ENCODE data around the gene PCBP3. TPM values are rescaled to one million over a fixed set of nuclear protein-coding genes. Genes with fewer than 3 reads are reported as not detected.
"Not testable (repeated sequence)": the region's sequence is repeated elsewhere in the genome, so short reads cannot be mapped to it uniquely, and the experiment has no call there.

Gene PCBP3
- 1 to 10 TPM in 1 of 2 experiments, under 1 TPM in 1; 0.86 to 1.2 TPM for total RNA-seq

- ChIA-PET CTCF (no interaction called here), POLR2A (no interaction called here)
These were observed at the start of gene PCBP3 for GRCh38 chr21:45643021-45643980. PCBP3 (plus strand) TSS chr21:45643725; CDS start chr21:45850086, 206,361 bp downstream.

- POLR2A ChIA-PET: no interaction called here
These were observed 48.6 kb upstream of the PCBP3 start for GRCh38 chr21:45594721-45595489.

GRCh38 chr21:45595574-45596295 lies 47.8 kb upstream of the PCBP3 start:
- POLR2A ChIA-PET: no interaction called here
- CTCF ChIA-PET: interaction anchor here (0.9 to 2.8 kb wide), 6 partner anchors 11 to 136 kb away, joined by 3 to 22 read pairs (median 4); no protein-coding TSS in a partner anchor

More at GRCh38 chr21:45594721-45595489, 48.6 kb upstream of the PCBP3 start:
- CTCF ChIA-PET: interaction anchor here (0.6 to 1.1 kb wide), 2 partner anchors 29 to 40 kb away, joined by 3 to 5 read pairs; no protein-coding TSS in a partner anchor

GRCh38 chr21:45596704-45597318 lies 46.7 kb upstream of the PCBP3 start:
- CTCF ChIA-PET: interaction anchor here (0.7 to 2.8 kb wide), 9 partner anchors 10 to 135 kb away, joined by 3 to 22 read pairs (median 3); no protein-coding TSS in a partner anchor
- POLR2A ChIA-PET: no interaction called here

GRCh38 chr21:45598109-45598508 lies 45.4 kb upstream of the PCBP3 start:
- ChIA-PET POLR2A (no interaction called here), CTCF (interaction anchor here (2.8 kb wide), 1 partner anchor 42 kb away, joined by 22 read pairs; no protein-coding TSS in a partner anchor)

- ChIA-PET POLR2A (no interaction called here), CTCF (interaction anchor here (2.8 kb wide), 1 partner anchor 42 kb away, joined by 22 read pairs; no protein-coding TSS in a partner anchor)
These were observed 44.9 kb upstream of the PCBP3 start for GRCh38 chr21:45598666-45599065.

GRCh38 chr21:45599146-45599581 lies 44.4 kb upstream of the PCBP3 start:
- POLR2A ChIA-PET: no interaction called here
- CTCF ChIA-PET: no interaction called here

GRCh38 chr21:45600248-45600647 lies 43.3 kb upstream of the PCBP3 start:
- ChIA-PET POLR2A (no interaction called here), CTCF (no interaction called here)

GRCh38 chr21:45601551-45601950 lies 42.0 kb upstream of the PCBP3 start:
- ChIA-PET CTCF (interaction anchor here (1.1 kb wide), 1 partner anchor 19 kb away, joined by 3 read pairs; no protein-coding TSS in a partner anchor), POLR2A (no interaction called here)

- CTCF ChIA-PET: interaction anchor here (1.1 kb wide), 1 partner anchor 19 kb away, joined by 3 read pairs; no protein-coding TSS in a partner anchor
- POLR2A ChIA-PET: no interaction called here
These were observed 41.4 kb upstream of the PCBP3 start for GRCh38 chr21:45602106-45602505.

- ChIA-PET CTCF (no interaction called here), POLR2A (no interaction called here)
These were observed 40.0 kb upstream of the PCBP3 start for GRCh38 chr21:45603481-45603880.

- CTCF ChIA-PET, POLR2A ChIA-PET: not testable (repeated sequence)
These were observed 38.8 kb upstream of the PCBP3 start for GRCh38 chr21:45604681-45605080.

GRCh38 chr21:45607021-45607908 lies 36.3 kb upstream of the PCBP3 start:
- ChIA-PET POLR2A (interaction anchor here (0.6 kb wide), 1 partner anchor 9 kb away, joined by 3 read pairs; no protein-coding TSS in a partner anchor), CTCF (no interaction called here)

GRCh38 chr21:45607909-45608295 lies 35.6 kb upstream of the PCBP3 start:
- POLR2A ChIA-PET: no interaction called here

GRCh38 chr21:45608747-45609470 lies 34.6 kb upstream of the PCBP3 start:
- CTCF ChIA-PET, POLR2A ChIA-PET: not testable (repeated sequence)

More at GRCh38 chr21:45607909-45608295, 35.6 kb upstream of the PCBP3 start:
- CTCF ChIA-PET: no interaction called here

- POLR2A ChIA-PET, CTCF ChIA-PET: not testable (repeated sequence)
These were observed 33.9 kb upstream of the PCBP3 start for GRCh38 chr21:45609616-45610015.

- ChIA-PET CTCF (no interaction called here), POLR2A (no interaction called here)
These were observed 32.2 kb upstream of the PCBP3 start for GRCh38 chr21:45611296-45611695.
